ENCODE data around the gene EPAS1. TPM values are rescaled to one million over a fixed set of nuclear protein-coding genes. Genes with fewer than 3 reads are reported as not detected.

The EPAS1 gene
- total and polyA plus RNA-seq, 3 donors from 2014 or later: 93.9 to 158 (median 142) TPM

GRCh38 chr2:46349115-46349547 is 51.9 kb downstream of the EPAS1 start:
- DNase-seq: no peak
- Histone ChIP-seq H3K27ac (peak overlapping the region; percentile 68 to 70), H3K36me3 (ENCODE audit: low read depth, missing control alignments) (no peaks in the 10 kb centered on the region), H3K4me3 (no peak overlapping the region), H3K4me1 (peaks cover 44% of the 10 kb centered on the region), H3K27me3 (no peaks in the 10 kb centered on the region), H3K9me3 (no peaks in the 10 kb centered on the region)
- intact Hi-C loops (cut with DNase I; ENCODE audit: low total_unique reads): no loop called here
- no peak for TF ChIP-seq CTCF (IDR thresholded peaks at IDR 0.05)
- no peak for TF ChIP-seq POLR2A (IDR thresholded peaks at IDR 0.05)
- 56 to 77% methylated on average over 4 to 6 of the region's 6 CpGs for WGBS, 2 donors

DNA sequence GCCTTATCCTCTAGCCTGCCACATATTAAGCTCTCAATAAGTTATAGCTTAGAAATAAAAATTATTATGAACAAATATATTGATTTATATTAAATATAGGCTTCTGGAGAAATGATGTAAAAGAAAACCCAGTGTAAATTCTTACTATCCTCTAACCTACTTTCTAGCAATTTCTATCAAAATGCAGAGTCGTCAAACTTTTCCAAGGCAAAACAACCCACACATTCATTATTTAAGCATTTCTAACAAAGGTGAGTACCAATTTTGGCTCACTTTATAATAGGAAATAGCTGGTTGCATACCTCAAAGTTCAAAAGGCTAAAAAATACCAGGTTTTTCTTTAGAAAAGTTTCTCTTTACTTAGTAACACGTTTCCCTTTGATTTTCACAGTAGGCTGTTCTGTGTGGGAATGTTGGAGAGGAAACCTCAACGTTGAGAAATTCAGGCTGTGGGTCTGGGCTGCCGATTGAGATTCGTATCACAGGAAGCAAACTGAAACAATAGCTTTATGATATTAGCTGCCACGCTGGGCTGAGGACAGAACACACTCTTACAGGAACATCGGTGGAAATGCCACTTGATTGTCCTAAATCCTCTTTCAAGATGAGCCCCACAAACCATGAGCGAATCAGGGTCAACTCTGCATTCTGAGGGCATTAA is 53.0 kb downstream of the EPAS1 start:
- no peak for DNase-seq
- intact Hi-C loops (cut with DNase I; ENCODE audit: low total_unique reads): no loop called here
- WGBS, 2 donors: 52 to 60% methylated on average over 8 of the region's 8 CpGs
- H3K36me3 ChIP-seq (ENCODE audit: low read depth, missing control alignments): no peaks in the 10 kb centered on the region
- peak overlapping the region; percentile 68 to 70 for H3K27ac ChIP-seq
- H3K27me3 ChIP-seq: no peaks in the 10 kb centered on the region
- H3K4me3 ChIP-seq: no peak overlapping the region
- H3K4me1 ChIP-seq: peaks cover 34% of the 10 kb centered on the region
- TF ChIP-seq POLR2A (IDR thresholded peaks at IDR 0.05): no peak
- no peak for TF ChIP-seq CTCF (IDR thresholded peaks at IDR 0.05)
- H3K9me3 ChIP-seq: no peaks in the 10 kb centered on the region

- TF ChIP-seq POLR2A (IDR thresholded peaks at IDR 0.05) (no peak), CTCF (IDR thresholded peaks at IDR 0.05) (no peak)
- WGBS, 2 donors: 52 to 77% methylated on average over 5 of the region's 5 CpGs
- no peaks in the 10 kb centered on the region for H3K9me3 ChIP-seq
- intact Hi-C loops (cut with DNase I; ENCODE audit: low total_unique reads): no loop called here
- no peaks in the 10 kb centered on the region for H3K36me3 ChIP-seq (ENCODE audit: low read depth, missing control alignments)
- DNase-seq: no peak
- H3K4me1 ChIP-seq: peaks cover 30% of the 10 kb centered on the region
- peak overlapping the region; percentile 68 to 70 for H3K27ac ChIP-seq
- H3K27me3 ChIP-seq: no peaks in the 10 kb centered on the region
- H3K4me3 ChIP-seq: no peak overlapping the region
Observed at GRCh38 chr2:46351098-46351749, 54.0 kb downstream of the EPAS1 start.

- TF ChIP-seq CTCF (IDR thresholded peaks at IDR 0.05): no peak
- TF ChIP-seq POLR2A (IDR thresholded peaks at IDR 0.05): no peak
- Histone ChIP-seq H3K27ac (peak overlapping the region; percentile 68 to 70), H3K27me3 (no peaks in the 10 kb centered on the region), H3K9me3 (no peaks in the 10 kb centered on the region), H3K4me3 (no peak overlapping the region), H3K36me3 (ENCODE audit: low read depth, missing control alignments) (no peaks in the 10 kb centered on the region), H3K4me1 (peaks cover 30% of the 10 kb centered on the region)
- no peak for DNase-seq
- intact Hi-C loops (cut with DNase I; ENCODE audit: low total_unique reads): no loop called here
- WGBS, 2 donors: 79 to 94% methylated on average over 7 to 10 of the region's 10 CpGs
Observed at GRCh38 chr2:46351750-46352138, 54.5 kb downstream of the EPAS1 start.

Data from testis (tissue), 3 donors.